PFSK-1 (cell line): ENCODE measurements around the gene UTP18.

Source experiments
- FOXP2 ChIP-seq: optimal IDR thresholded peaks from 2 replicates; pipeline ENCODE3; 2011; ENCODE audit warnings: borderline replicate concordance, control low read depth, inconsistent platforms; ENCODE audit not compliant: insufficient read depth; ENCODE audit errors: extremely low read length, extremely low read depth
- POLR2AphosphoS5 ChIP-seq: IDR thresholded peaks from 2 replicates; pipeline ENCODE4 v1.6.1; 2012; ENCODE audit warnings: low read depth, mild to moderate bottlenecking, control low read depth, low read length, moderate library complexity
- SIN3A ChIP-seq: IDR thresholded peaks from 2 replicates; pipeline ENCODE4 v1.6.1; 2012; ENCODE audit warnings: mild to moderate bottlenecking, low read length, moderate library complexity, borderline replicate concordance; ENCODE audit not compliant: insufficient read depth
- TAF1 ChIP-seq: IDR thresholded peaks from 2 replicates; pipeline ENCODE4 v1.6.1; 2012; ENCODE audit warnings: low read length, control low read depth, borderline replicate concordance; ENCODE audit not compliant: insufficient read depth
- TF ChIP-seq, protein P1 (sequence below), 2 experiments: IDR thresholded peaks; 2 replicates each; pipeline versions ENCODE4 v1.6.1 to v1.8.0; 2011 to 2012; ENCODE audit warnings: low read depth in 2 of 2, low read length in 2 of 2, control low read depth in 1 of 2, inconsistent platforms in 1 of 2, mild to moderate bottlenecking in 1 of 2, moderate library complexity in 1 of 2; ENCODE audit not compliant: insufficient read depth in 1 of 2

UTP18 gene

GRCh38 chr17:51298508-51299371 lies 38.4 kb downstream of the UTP18 start:
- TF ChIP-seq FOXP2 (no peak), SIN3A (no peak), TAF1 (no peak), POLR2AphosphoS5 (no peak)
- TF ChIP-seq, protein P1, sequence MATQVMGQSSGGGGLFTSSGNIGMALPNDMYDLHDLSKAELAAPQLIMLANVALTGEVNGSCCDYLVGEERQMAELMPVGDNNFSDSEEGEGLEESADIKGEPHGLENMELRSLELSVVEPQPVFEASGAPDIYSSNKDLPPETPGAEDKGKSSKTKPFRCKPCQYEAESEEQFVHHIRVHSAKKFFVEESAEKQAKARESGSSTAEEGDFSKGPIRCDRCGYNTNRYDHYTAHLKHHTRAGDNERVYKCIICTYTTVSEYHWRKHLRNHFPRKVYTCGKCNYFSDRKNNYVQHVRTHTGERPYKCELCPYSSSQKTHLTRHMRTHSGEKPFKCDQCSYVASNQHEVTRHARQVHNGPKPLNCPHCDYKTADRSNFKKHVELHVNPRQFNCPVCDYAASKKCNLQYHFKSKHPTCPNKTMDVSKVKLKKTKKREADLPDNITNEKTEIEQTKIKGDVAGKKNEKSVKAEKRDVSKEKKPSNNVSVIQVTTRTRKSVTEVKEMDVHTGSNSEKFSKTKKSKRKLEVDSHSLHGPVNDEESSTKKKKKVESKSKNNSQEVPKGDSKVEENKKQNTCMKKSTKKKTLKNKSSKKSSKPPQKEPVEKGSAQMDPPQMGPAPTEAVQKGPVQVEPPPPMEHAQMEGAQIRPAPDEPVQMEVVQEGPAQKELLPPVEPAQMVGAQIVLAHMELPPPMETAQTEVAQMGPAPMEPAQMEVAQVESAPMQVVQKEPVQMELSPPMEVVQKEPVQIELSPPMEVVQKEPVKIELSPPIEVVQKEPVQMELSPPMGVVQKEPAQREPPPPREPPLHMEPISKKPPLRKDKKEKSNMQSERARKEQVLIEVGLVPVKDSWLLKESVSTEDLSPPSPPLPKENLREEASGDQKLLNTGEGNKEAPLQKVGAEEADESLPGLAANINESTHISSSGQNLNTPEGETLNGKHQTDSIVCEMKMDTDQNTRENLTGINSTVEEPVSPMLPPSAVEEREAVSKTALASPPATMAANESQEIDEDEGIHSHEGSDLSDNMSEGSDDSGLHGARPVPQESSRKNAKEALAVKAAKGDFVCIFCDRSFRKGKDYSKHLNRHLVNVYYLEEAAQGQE (IDR thresholded peaks at IDR 0.05; ENCODE audit: insufficient read depth in 1 of 2, low read depth in 2 of 2, low read length in 2 of 2), result no peak

- TF ChIP-seq POLR2AphosphoS5, result no peak
- no peak for TF ChIP-seq SIN3A
- TF ChIP-seq, protein P1 (IDR thresholded peaks at IDR 0.05; ENCODE audit: insufficient read depth in 1 of 2, low read depth in 2 of 2, low read length in 2 of 2), result no peak
- TF ChIP-seq TAF1, result no peak
- no peak for TF ChIP-seq FOXP2
These were observed 39.5 kb downstream of the UTP18 start for GRCh38 chr17:51299859-51300258.

DNA sequence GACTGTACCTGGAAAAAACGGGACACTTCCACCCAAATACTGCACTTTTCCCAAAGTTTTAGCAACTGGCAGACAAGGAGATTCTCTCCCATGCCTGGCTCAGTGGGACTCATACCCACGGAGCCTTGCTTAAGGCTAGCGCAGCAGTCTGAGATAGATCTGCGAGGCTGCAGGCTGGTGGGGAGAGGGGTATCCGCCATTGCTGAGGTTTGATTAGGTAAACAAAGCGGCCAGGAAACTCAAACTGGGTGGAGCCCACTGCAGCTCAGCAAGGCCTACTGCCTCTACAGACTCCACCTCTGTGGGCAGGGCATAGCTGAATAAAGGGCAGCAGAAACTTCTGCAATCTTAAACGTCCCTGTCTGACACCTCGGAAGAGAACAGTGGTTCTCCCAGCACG lies 44.8 kb downstream of the UTP18 start:
- no peak for TF ChIP-seq SIN3A

DNA sequence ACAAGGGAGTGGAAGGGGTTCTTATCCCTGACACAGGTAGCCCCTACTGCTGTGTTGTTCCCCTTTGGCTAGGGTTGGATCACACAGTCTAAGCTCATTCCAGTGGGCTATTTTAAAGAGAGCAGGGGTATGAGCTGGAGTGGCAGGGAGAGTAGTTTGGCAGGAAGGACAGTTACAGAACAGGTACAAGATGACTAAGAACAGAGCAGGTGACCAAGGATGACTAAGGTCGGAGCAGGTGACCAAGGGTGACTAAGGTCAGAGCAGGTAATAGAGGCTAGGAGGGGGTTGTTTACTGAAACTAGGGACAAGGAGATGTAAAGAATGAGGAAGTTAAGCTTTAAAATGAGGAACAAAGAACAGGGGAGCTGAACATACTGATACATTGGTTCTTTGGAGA lies 58.8 kb downstream of the UTP18 start:
- no peak for TF ChIP-seq SIN3A
- TF ChIP-seq, protein P1 (IDR thresholded peaks at IDR 0.05; ENCODE audit: insufficient read depth in 1 of 2, low read depth in 2 of 2, low read length in 2 of 2), result no peak
- no peak for TF ChIP-seq FOXP2
- no peak for TF ChIP-seq TAF1
- no peak for TF ChIP-seq POLR2AphosphoS5

DNA sequence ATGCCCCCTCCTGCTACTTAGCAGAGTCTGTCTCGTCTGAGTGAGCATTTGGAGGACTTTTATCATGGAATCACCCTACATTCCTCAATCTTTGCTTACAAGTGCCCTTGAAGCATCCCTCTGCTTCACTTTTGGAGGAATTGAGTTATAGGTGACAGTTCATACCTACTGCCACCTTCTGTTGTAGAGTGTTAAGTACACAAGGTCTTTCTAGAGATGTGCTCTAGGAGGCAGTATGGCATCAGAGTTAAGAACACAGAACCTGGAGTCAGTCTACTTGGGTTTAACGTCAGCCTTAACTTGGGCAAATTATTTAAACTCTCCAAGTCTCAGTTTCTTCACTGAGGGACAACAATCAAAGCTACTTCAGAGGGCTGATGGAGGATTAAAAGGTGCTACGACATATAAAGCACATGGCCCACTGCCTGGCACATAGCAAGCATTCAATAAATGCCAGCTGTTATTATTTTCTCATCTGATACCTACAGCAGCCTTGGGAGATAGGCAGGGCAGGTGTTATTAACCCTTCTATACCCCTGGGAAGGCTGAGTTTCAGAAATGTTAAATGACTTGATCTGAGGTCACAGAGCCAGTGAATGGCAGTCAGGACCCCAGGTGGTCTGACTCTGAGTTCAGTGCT lies 62.2 kb downstream of the UTP18 start:
- TF ChIP-seq FOXP2, result no peak
- no peak for TF ChIP-seq SIN3A
- TF ChIP-seq POLR2AphosphoS5, result no peak
- no peak for TF ChIP-seq TAF1
- TF ChIP-seq, protein P1 (IDR thresholded peaks at IDR 0.05; ENCODE audit: insufficient read depth in 1 of 2, low read depth in 2 of 2, low read length in 2 of 2), result no peak
